ENCODE data around the gene SPTBN4. TPM values are rescaled to one million over a fixed set of nuclear protein-coding genes. Genes with fewer than 3 reads are reported as not detected.

Gene SPTBN4
- total and polyA plus RNA-seq, 2 of the 4 experiments (the other 2 are of a cell fraction), result 0.72 to 0.91 TPM

GRCh38 chr19:40588110-40588854 lies 121.5 kb downstream of the SPTBN4 start:
- Histone ChIP-seq H3K14ac (replicated peaks; ENCODE audit: low read depth, low read length) (no peak overlapping the region), H3K9me1 (ENCODE audit: insufficient read depth, low read length) (peaks cover 4% of the 10 kb centered on the region; the same call in 1 of the 2 replicates), H3K4ac (ENCODE audit: low read depth, low read length) (no peak overlapping the region), H3K27ac (ENCODE audit: insufficient read depth, low read length) (no peak overlapping the region), H3K27me3 (ENCODE audit: control insufficient read depth, insufficient read depth, low read length) (no peaks in the 10 kb centered on the region), H2BK15ac (ENCODE audit: low read depth, low read length) (no peak overlapping the region), H2BK20ac (ENCODE audit: low read depth, low read length) (no peak overlapping the region), H3K23ac (ENCODE audit: low read depth, low read length) (no peak overlapping the region), H4K5ac (ENCODE audit: low read depth, low read length) (no peak overlapping the region), H3K56ac (ENCODE audit: extremely low read depth, insufficient read depth, low read length) (no peak overlapping the region), H4K20me1 (ENCODE audit: insufficient read depth, low read length) (no peaks in the 10 kb centered on the region; the same call in 1 of the 2 replicates), H2AK9ac (replicated peaks; ENCODE audit: low read depth, low read length, poor library complexity) (peak overlapping the region; percentile 70), H3K79me1 (ENCODE audit: low read depth in 1 of 2, low read length in 2 of 2) (peaks cover 0 to 4% of the 10 kb centered on the region in 2 experiments; a peak in 1 of 4 replicates), H3K4me1 (ENCODE audit: control insufficient read depth, insufficient read depth, low read length) (no peaks in the 10 kb centered on the region), H3K18ac (ENCODE audit: low read depth, low read length) (no peak overlapping the region), H3K9me3 (ENCODE audit: control insufficient read depth, insufficient read depth, low read length) (no peaks in the 10 kb centered on the region), H2BK5ac (ENCODE audit: low read depth, low read length, poor library complexity, severe bottlenecking) (no peak overlapping the region), H2BK120ac (ENCODE audit: low read depth, low read length) (no peak overlapping the region), H3K36me3 (ENCODE audit: control insufficient read depth, insufficient read depth, low read length) (peaks cover 51% of the 10 kb centered on the region), H2AFZ (replicated peaks; ENCODE audit: low read length, poor library complexity) (no peak overlapping the region), H3K9ac (ENCODE audit: low read depth, low read length) (no peak overlapping the region), H3K4me3 (ENCODE audit: insufficient read depth, low read depth, low read length) (no peak overlapping the region), H3K4me2 (ENCODE audit: low read depth, low read length) (no peak overlapping the region), H4K8ac (ENCODE audit: low read depth in 2 of 2, low read length in 2 of 2) (no peak overlapping the region), H2AK5ac (ENCODE audit: low read depth, low read length) (no peak overlapping the region), H4K91ac (ENCODE audit: insufficient read depth, low read depth, low read length) (no peak overlapping the region)
- ChIA-PET CTCF (no interaction called here), POLR2A (ENCODE audit: unreplicated experiment) (no interaction called here)
- no TSS peak for BruUV-seq (replicated peaks)
- in situ Hi-C loops (cut with MboI; ENCODE audit: low sequenced_read_pairs) (no loop called here), dilution Hi-C loops (cut with HindIII; ENCODE audit: low sequenced_read_pairs, unreplicated experiment) (no loop called here), intact Hi-C loops (cut with micrococcal nuclease) (no loop called here)
- no peak for TF ChIP-seq RAD21 (IDR thresholded peaks at IDR 0.05; ENCODE audit: low read length)
- no peak for TF ChIP-seq CEBPB (IDR thresholded peaks at IDR 0.05; ENCODE audit: low read depth, low read length)
- TF ChIP-seq RCOR1 (IDR thresholded peaks at IDR 0.05; ENCODE audit: insufficient replicate concordance, low read length), result no peak
- no peak for TF ChIP-seq USF2 (IDR thresholded peaks at IDR 0.05; ENCODE audit: low read depth, low read length)
- no peak for TF ChIP-seq MAFK (IDR thresholded peaks at IDR 0.05; ENCODE audit: low read depth, low read length)
- TF ChIP-seq RFX5 (IDR thresholded peaks at IDR 0.05; ENCODE audit: low read depth, low read length), result no peak
- TF ChIP-seq POLR2A (IDR thresholded peaks at IDR 0.05; ENCODE audit: low read depth, low read length), result no peak
- TF ChIP-seq BHLHE40 (IDR thresholded peaks at IDR 0.05; ENCODE audit: low read depth, low read length), result no peak
- TF ChIP-seq ELK1 (IDR thresholded peaks at IDR 0.05; ENCODE audit: borderline replicate concordance, low read depth, low read length), result no peak
- no peak for TF ChIP-seq SMC3 (IDR thresholded peaks at IDR 0.05; ENCODE audit: low read depth, low read length)
- TF ChIP-seq CHD1 (IDR thresholded peaks at IDR 0.05; ENCODE audit: low read depth, low read length), result no peak
- no peak for TF ChIP-seq FOS (IDR thresholded peaks at IDR 0.05; ENCODE audit: low read depth, low read length)
- no peak for TF ChIP-seq MAZ (IDR thresholded peaks at IDR 0.05; ENCODE audit: borderline replicate concordance, low read depth, low read length)
- TF ChIP-seq NFE2L2 (IDR thresholded peaks at IDR 0.05; ENCODE audit: low read depth, low read length), result no peak
- DNase-seq (no peak), ATAC-seq (ENCODE audit: low read depth) (no peak)
- 90% methylated on average over 13 of the region's 19 CpGs; no CpG with 5 or more reads in 1 of the 2 experiments for WGBS, 2 experiments (ENCODE audit: extremely low coverage in 2 of 2, insufficient read length in 1 of 2)
